DOHH2 (cell line): Measurements from ENCODE around the gene CCDC24.

Experiments
- CTCF ChIP-seq: fragments of 200-600 bp; sonication (generic); IDR thresholded peaks from one replicate; pipeline ENCODE4 v1.5.1; 2014; ENCODE audit warnings: antibody characterized with exemption, mild to moderate bottlenecking, low read depth, low read length; ENCODE audit not compliant: poor library complexity, severe bottlenecking
- EZH2phosphoT487 ChIP-seq: fragments of 200-600 bp; sonication (generic); IDR thresholded peaks from 2 replicates; pipeline ENCODE4 v1.6.1; 2017; ENCODE audit warnings: borderline replicate concordance, mild to moderate bottlenecking, antibody characterized with exemption, low read length, moderate library complexity, mixed read lengths

GRCh38 chr1:44043176-44044070 lies 52.0 kb downstream of the CCDC24 start:
- TF ChIP-seq CTCF, result no peak
- no peak for TF ChIP-seq EZH2phosphoT487
